Neutrophil (primary cell): ENCODE data around the gene SESTD1.

ENCODE experiments used
- H3K27ac ChIP-seq: fragments of 200-600 bp; sonication (generic); 2 replicates; pipeline ENCODE4 v1.5.1; 2016; ENCODE audit warnings: mild to moderate bottlenecking, moderate library complexity
- H3K27me3 ChIP-seq: fragments of 200-600 bp; sonication (generic); 2 replicates; pipeline ENCODE4 v1.6.0; 2016; ENCODE audit warnings: mild to moderate bottlenecking
- H3K36me3 ChIP-seq: fragments of 200-600 bp; sonication (generic); 2 replicates; pipeline ENCODE4 v1.5.1; 2017
- H3K4me1 ChIP-seq, 2 experiments: fragments of 200-600 bp in 1 of 2; sonication (generic) in 1 of 2; 1 replicate in 1 of 2; 2 replicates in 1 of 2; pipeline versions ENCODE4 v1.5.1 to v1.6.1; 2013 to 2016; ENCODE audit warnings: low read depth in 1 of 2, low read length in 1 of 2, mild to moderate bottlenecking in 1 of 2, moderate library complexity in 1 of 2; ENCODE audit not compliant: control insufficient read depth in 1 of 2, insufficient read depth in 1 of 2
- H3K4me3 ChIP-seq, 2 experiments: fragments of 200-600 bp in 1 of 2; sonication (generic) in 1 of 2; 1 replicate in 1 of 2; 2 replicates in 1 of 2; pipeline ENCODE4 v1.5.1; 2013 to 2016; ENCODE audit warnings: low read depth in 1 of 2, low read length in 1 of 2, mild to moderate bottlenecking in 1 of 2, moderate library complexity in 1 of 2
- H3K9me3 ChIP-seq: fragments of 200-600 bp; sonication (generic); 2 replicates; pipeline ENCODE4 v1.5.1; 2016
- CTCF ChIP-seq: fragments of 200-600 bp; sonication (generic); IDR thresholded peaks from 2 replicates; pipeline ENCODE4 v1.5.1; 2016; ENCODE audit warnings: antibody characterized with exemption

Gene SESTD1

DNA sequence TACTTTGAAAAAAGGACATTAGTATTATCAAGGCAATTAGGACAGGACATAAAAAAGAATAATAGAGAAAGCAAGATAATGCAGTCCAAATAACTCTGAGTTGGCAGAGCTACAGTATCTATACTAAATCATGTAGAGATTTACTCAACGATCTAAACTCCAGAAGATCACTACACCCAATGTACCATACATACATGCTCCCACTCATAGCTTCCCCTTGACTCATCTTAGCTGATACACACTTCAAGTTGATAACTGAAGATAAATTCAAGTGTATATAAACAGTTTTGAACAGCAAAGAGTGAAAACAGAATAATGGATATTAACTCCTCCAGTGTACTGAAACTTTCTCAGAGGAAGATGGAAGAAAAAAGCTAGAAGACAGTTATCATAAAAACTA lies 78.5 kb downstream of the SESTD1 start:
- no peaks in the 10 kb centered on the region for H3K36me3 ChIP-seq
- H3K4me1 ChIP-seq, result no peaks in the 10 kb centered on the region
- TF ChIP-seq CTCF, result no peak
- no peaks in the 10 kb centered on the region for H3K27me3 ChIP-seq
- H3K4me3 ChIP-seq, result no peak overlapping the region
- H3K27ac ChIP-seq, result no peak overlapping the region
- no peaks in the 10 kb centered on the region for H3K9me3 ChIP-seq

DNA sequence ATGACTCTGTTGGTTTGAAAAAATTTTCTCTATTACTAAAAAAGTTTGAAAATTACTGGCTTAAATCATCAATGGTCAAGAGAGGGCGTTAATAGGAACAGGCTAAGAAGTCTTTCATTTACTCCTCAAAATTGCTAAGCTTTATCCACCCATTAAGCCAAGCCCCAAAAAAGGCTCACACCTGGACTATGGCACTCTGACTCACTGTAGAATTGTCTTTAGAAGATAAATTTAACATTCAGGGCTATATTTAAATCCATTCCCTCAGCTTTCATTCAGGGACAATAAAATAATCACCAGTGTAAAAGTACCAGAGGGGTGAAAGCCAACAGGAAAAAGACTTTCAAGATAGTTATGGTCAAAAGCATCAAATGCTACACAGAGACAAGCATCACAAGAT lies 80.0 kb downstream of the SESTD1 start:
- Histone ChIP-seq H3K4me3 (no peak overlapping the region), H3K9me3 (no peaks in the 10 kb centered on the region), H3K27me3 (no peaks in the 10 kb centered on the region), H3K36me3 (no peaks in the 10 kb centered on the region), H3K27ac (no peak overlapping the region), H3K4me1 (no peaks in the 10 kb centered on the region)
- no peak for TF ChIP-seq CTCF

DNA sequence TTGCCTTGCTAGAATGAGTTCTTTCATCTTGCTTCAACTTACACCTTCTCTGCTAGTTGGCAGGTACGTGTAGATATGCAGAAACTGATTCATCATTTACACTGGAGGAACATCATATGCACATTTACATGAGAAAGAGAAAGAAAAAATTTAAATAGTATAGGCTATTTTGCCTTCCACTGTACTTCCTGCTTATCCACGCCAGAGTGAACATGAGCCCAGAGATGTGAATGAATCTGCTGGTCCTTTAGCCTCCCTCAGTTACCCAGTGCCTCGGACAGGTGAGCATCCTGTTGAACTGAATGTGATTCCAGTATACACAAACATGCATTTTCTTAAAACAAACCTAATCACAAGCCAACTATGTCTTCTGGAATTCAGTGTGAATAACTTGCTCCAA lies 83.6 kb downstream of the SESTD1 start:
- Histone ChIP-seq H3K4me3 (no peak overlapping the region), H3K36me3 (peaks cover 1% of the 10 kb centered on the region), H3K27me3 (no peaks in the 10 kb centered on the region), H3K9me3 (no peaks in the 10 kb centered on the region), H3K27ac (no peak overlapping the region), H3K4me1 (no peaks in the 10 kb centered on the region)
- TF ChIP-seq CTCF, result no peak

DNA sequence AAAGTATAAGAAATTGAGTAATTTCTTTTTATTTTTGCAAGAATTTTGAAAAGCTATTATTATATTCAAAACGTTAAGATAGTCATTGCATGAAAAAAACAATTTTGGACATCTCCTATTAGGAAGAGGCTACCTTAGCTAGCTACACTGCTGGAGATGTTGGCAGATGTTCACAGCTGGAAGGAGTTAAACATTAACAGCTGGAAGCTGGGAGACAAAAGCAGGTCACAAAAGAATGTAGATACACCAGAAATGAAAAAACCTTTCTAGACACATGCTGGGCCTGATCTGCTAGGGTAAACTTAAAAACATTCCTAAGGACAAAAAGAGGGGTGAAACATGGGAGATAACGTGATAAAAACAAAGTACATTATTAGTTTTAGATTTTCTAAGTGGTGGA lies 84.4 kb downstream of the SESTD1 start:
- H3K27ac ChIP-seq, result no peak overlapping the region
- no peaks in the 10 kb centered on the region for H3K4me1 ChIP-seq
- no peak overlapping the region for H3K4me3 ChIP-seq
- TF ChIP-seq CTCF, result no peak
- no peaks in the 10 kb centered on the region for H3K9me3 ChIP-seq
- peaks cover 9% of the 10 kb centered on the region for H3K36me3 ChIP-seq
- no peaks in the 10 kb centered on the region for H3K27me3 ChIP-seq

DNA sequence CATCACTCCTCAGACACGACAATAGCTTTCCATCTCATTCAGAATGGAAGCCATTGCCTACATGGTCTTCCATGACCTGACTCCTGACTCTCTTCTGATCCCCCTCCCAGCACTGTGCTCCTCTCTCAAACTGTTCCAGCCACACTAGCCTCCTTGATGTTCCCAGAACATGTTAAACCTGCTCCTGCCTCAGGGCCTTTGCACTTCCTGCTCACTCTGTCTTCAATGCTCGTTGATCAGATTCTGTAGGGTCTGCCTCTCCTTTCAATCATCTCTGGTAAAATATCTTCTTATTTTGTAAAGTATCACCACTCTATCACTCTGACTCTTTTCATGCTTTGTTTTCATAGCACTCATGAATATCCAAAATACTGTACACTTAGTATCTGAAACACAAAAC lies 84.9 kb downstream of the SESTD1 start:
- no peaks in the 10 kb centered on the region for H3K27me3 ChIP-seq
- TF ChIP-seq CTCF, result no peak
- peaks cover 9% of the 10 kb centered on the region for H3K36me3 ChIP-seq
- H3K9me3 ChIP-seq, result no peaks in the 10 kb centered on the region
- H3K27ac ChIP-seq, result no peak overlapping the region
- H3K4me3 ChIP-seq, result no peak overlapping the region
- no peaks in the 10 kb centered on the region for H3K4me1 ChIP-seq

- H3K27me3 ChIP-seq, result no peaks in the 10 kb centered on the region
- no peaks in the 10 kb centered on the region for H3K4me1 ChIP-seq
- no peak overlapping the region for H3K27ac ChIP-seq
- H3K4me3 ChIP-seq, result no peak overlapping the region
- peaks cover 15% of the 10 kb centered on the region for H3K36me3 ChIP-seq
- H3K9me3 ChIP-seq, result no peaks in the 10 kb centered on the region
- TF ChIP-seq CTCF, result no peak
Measured at GRCh38 chr2:179177694-179178093, 86.9 kb downstream of the SESTD1 start.
